Transverse colon (tissue), 4 donors: ENCODE measurements around the gene WSB1.

ENCODE experiments used
- CTCF ChIP-seq, 5 experiments: fragments of 200-600 bp in 3 of 5; fragments of 450-650 bp in 2 of 5; sonication (generic) in 3 of 5; IDR thresholded peaks; 1 replicate in 2 of 5; 2 replicates in 3 of 5; pipeline ENCODE4 v1.5.1; 2016 to 2017; ENCODE audit warnings: antibody characterized with exemption in 5 of 5, inconsistent platforms in 3 of 5, mild to moderate bottlenecking in 2 of 5, moderate library complexity in 1 of 5
- EP300 ChIP-seq: sonication (generic); formaldehyde crosslinking; IDR thresholded peaks from one replicate; pipeline ENCODE4 v1.6.1; 2017; ENCODE audit warnings: antibody characterized with exemption, low read depth
- POLR2AphosphoS5 ChIP-seq, 3 donors: sonication (generic); formaldehyde crosslinking; IDR thresholded peaks; one replicate each; pipeline ENCODE4 v1.6.1; 2016; ENCODE audit warnings: antibody characterized with exemption in 3 of 3

GRCh38 chr17:27318228-27318627 is 24.3 kb downstream of the WSB1 start:
- no peak for TF ChIP-seq CTCF (IDR thresholded peaks at IDR 0.05)
- peak in 1 of 3 donors; percentile 28 for TF ChIP-seq POLR2AphosphoS5 (IDR thresholded peaks at IDR 0.05)
- no peak for TF ChIP-seq EP300
